Measurements from ENCODE around the gene UVRAG.
"Not testable (repeated sequence)": the region's sequence is repeated elsewhere in the genome, so short reads cannot be mapped to it uniquely, and the experiment has no call there.

UVRAG gene

GRCh38 chr11:76074148-76075095 is 259.4 kb downstream of the UVRAG start:
- DNase-seq (ENCODE audit: low read depth in 2 of 2): no peak

GRCh38 chr11:76075716-76076115 is 260.7 kb downstream of the UVRAG start:
- no peak for DNase-seq (ENCODE audit: low read depth in 2 of 2)

- not testable (repeated sequence) for DNase-seq (ENCODE audit: low read depth in 2 of 2)
These were observed 261.2 kb downstream of the UVRAG start for GRCh38 chr11:76076253-76076652.

GRCh38 chr11:76076749-76077148 is 261.7 kb downstream of the UVRAG start:
- no peak for DNase-seq (ENCODE audit: low read depth in 2 of 2)

- no peak for DNase-seq (ENCODE audit: low read depth in 2 of 2)
These were observed 262.7 kb downstream of the UVRAG start for GRCh38 chr11:76077575-76078150.

- DNase-seq (ENCODE audit: low read depth in 2 of 2): not testable (repeated sequence)
These were observed 266.1 kb downstream of the UVRAG start for GRCh38 chr11:76081084-76081483.

- no peak for DNase-seq (ENCODE audit: low read depth in 2 of 2)
These were observed 268.8 kb downstream of the UVRAG start for GRCh38 chr11:76083563-76084451.

- DNase-seq (ENCODE audit: low read depth in 2 of 2): no peak
These were observed 270.3 kb downstream of the UVRAG start for GRCh38 chr11:76085270-76085669.

GRCh38 chr11:76086743-76087635 is 272.0 kb downstream of the UVRAG start:
- no peak for DNase-seq (ENCODE audit: low read depth in 2 of 2)

GRCh38 chr11:76087749-76088148 is 272.7 kb downstream of the UVRAG start:
- no peak for DNase-seq (ENCODE audit: low read depth in 2 of 2)

GRCh38 chr11:76088511-76088910 is 273.5 kb downstream of the UVRAG start:
- no peak for DNase-seq (ENCODE audit: low read depth in 2 of 2)

- no peak for DNase-seq (ENCODE audit: low read depth in 2 of 2)
These were observed 275.2 kb downstream of the UVRAG start for GRCh38 chr11:76090174-76090573.

GRCh38 chr11:76090821-76091220 is 275.8 kb downstream of the UVRAG start:
- no peak for DNase-seq (ENCODE audit: low read depth in 2 of 2)

- DNase-seq (ENCODE audit: low read depth in 2 of 2): no peak
These were observed 279.7 kb downstream of the UVRAG start for GRCh38 chr11:76094740-76095139.

GRCh38 chr11:76095891-76096290 is 280.9 kb downstream of the UVRAG start:
- no peak for DNase-seq (ENCODE audit: low read depth in 2 of 2)

- no peak for DNase-seq (ENCODE audit: low read depth in 2 of 2)
These were observed 281.5 kb downstream of the UVRAG start for GRCh38 chr11:76096552-76096951.

GRCh38 chr11:76102802-76103201 is 287.8 kb downstream of the UVRAG start:
- DNase-seq (ENCODE audit: low read depth in 2 of 2): no peak

GRCh38 chr11:76103460-76103859 is 288.4 kb downstream of the UVRAG start:
- DNase-seq (ENCODE audit: low read depth in 2 of 2): no peak

GRCh38 chr11:76104285-76104684 is 289.3 kb downstream of the UVRAG start:
- no peak for DNase-seq (ENCODE audit: low read depth in 2 of 2)

- no peak for DNase-seq (ENCODE audit: low read depth in 2 of 2)
These were observed 290.6 kb downstream of the UVRAG start for GRCh38 chr11:76105637-76106036.

GRCh38 chr11:76107971-76108370 is 293.0 kb downstream of the UVRAG start:
- no peak for DNase-seq (ENCODE audit: low read depth in 2 of 2)
